ENCODE data around the gene FXR2. TPM values are rescaled to one million over a fixed set of nuclear protein-coding genes. Genes with fewer than 3 reads are reported as not detected.

The FXR2 gene
- total RNA-seq, 1 experiment from 2014 or later, result 49.7 TPM

DNA sequence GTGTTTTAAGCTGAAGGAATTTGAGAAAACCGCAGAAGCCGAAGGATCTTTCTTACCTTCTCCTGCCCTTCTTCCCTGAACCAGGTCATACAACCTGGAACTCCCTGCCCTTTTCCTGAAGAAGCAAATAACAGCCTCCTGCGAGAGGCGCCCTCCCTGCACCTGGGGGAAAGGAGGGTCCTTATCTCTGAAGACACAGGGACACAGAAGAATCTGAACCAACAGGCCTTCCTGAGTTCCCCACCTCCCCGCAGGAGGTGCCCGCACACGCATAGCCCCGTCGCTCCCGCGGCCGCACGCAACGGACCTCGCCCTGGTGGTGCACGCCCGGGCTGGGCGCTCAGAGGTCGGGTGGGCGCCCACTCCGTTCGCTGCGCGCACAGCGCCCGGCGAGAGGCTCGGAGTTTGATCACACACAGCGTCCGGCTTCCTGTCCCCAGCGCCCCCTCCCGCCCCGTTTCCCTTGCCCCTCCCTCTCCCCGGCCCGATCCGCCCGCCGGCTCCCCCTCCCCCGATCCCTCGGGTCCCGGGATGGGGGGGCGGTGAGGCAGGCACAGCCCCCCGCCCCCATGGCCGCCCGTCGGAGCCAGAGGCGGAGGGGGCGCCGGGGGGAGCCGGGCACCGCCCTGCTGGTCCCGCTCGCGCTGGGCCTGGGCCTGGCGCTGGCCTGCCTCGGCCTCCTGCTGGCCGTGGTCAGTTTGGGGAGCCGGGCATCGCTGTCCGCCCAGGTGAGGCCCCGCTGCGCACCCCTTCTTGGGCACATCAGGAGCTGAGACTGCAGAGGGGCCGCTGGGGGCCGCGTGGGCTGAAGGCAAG, 65.9 kb downstream of the FXR2 start, which contains the start of gene TNFSF12:
TNFSF12 (plus strand) TSS at position 474 of the 816 bp plus-strand sequence; CDS start at position 570, 96 bp downstream.
- ChIA-PET POLR2A (interaction anchor here (0.6 kb wide), 1 partner anchor 145 kb away, joined by 3 read pairs; the partner anchor contains the start of gene TMEM256), CTCF (interaction anchor here (0.7 to 1.0 kb wide), 3 partner anchors 12 to 32 kb away, joined by 3 to 5 read pairs (median 4); no protein-coding TSS in a partner anchor), RAD21 (ENCODE audit: low non-redundant PET in 1 of 2, low total read pairs in 2 of 2, uncharacterized antibody in 2 of 2, unreplicated experiment in 2 of 2) (no interaction called here)
- Histone ChIP-seq H4K20me1 (ENCODE audit: insufficient read depth) (no peaks in the 10 kb centered on the region), H3K27ac (ENCODE audit: low read depth, low read length) (peak within 1 kb of the TSS; percentile 59), H3K4me2 (ENCODE audit: low read length) (peak within 1 kb of the TSS; percentile 94), H3K9ac (ENCODE audit: low read length) (peak within 1 kb of the TSS; percentile 61), H3K79me2 (ENCODE audit: insufficient read depth, low read length) (no peaks in the 10 kb centered on the region), H3K36me3 (ENCODE audit: control insufficient read depth in 1 of 2, insufficient read depth in 2 of 2, low read length in 2 of 2) (no peaks in the 10 kb centered on the region), H2AFZ (ENCODE audit: low read depth, low read length, poor library complexity, severe bottlenecking) (peak within 1 kb of the TSS; percentile 74), H3K4me1 (ENCODE audit: control insufficient read depth in 1 of 2, insufficient read depth in 2 of 2, low read length in 2 of 2) (peaks cover 6 to 16% of the 10 kb centered on the region in 2 experiments), H3K27me3 (ENCODE audit: insufficient read depth, low read length) (no peaks in the 10 kb centered on the region), H3K9me2 (ENCODE audit: insufficient read depth) (no peaks in the 10 kb centered on the region), H3K4me3 (replicated peaks in 1 of 2; ENCODE audit: low read depth in 1 of 2, low read length in 2 of 2) (peak within 1 kb of the TSS; percentile 63 to 70), H3K9me3 (ENCODE audit: control insufficient read depth in 1 of 2, insufficient read depth in 1 of 2, low read depth in 1 of 2, low read length in 2 of 2) (no peaks in the 10 kb centered on the region)
- ATAC-seq (peak; percentile 81), DNase-seq (ENCODE audit: low read depth, low spot score) (no peak)
- BruUV-seq (replicated peaks), result no TSS peak
- intact Hi-C loops (cut with micrococcal nuclease), result no loop called here
- TF ChIP-seq SRF (IDR thresholded peaks at IDR 0.05; ENCODE audit: low read depth) (no peak), EZH2 (IDR thresholded peaks at IDR 0.05) (no peak), RAD21 (IDR thresholded peaks at IDR 0.05; ENCODE audit: low read depth) (0 out of 2 replicates have a peak, but pooled peaks have one; percentile 7), POLR2AphosphoS5 (IDR thresholded peaks at IDR 0.05; ENCODE audit: low read depth, low read length) (peak; percentile 67), ELF1 (IDR thresholded peaks at IDR 0.05; ENCODE audit: borderline replicate concordance, low read depth) (no peak), YY1 (IDR thresholded peaks at IDR 0.05; ENCODE audit: extremely low read depth, insufficient replicate concordance, low read depth, low read length) (no peak), ZNF274 (IDR thresholded peaks at IDR 0.05; ENCODE audit: low read depth, low read length) (no peak), SIN3A (IDR thresholded peaks at IDR 0.05; ENCODE audit: low read depth) (no peak), ZFX (IDR thresholded peaks at IDR 0.05) (peak; percentile 78), JUND (IDR thresholded peaks at IDR 0.05) (no peak)
- TF ChIP-seq, protein P1, sequence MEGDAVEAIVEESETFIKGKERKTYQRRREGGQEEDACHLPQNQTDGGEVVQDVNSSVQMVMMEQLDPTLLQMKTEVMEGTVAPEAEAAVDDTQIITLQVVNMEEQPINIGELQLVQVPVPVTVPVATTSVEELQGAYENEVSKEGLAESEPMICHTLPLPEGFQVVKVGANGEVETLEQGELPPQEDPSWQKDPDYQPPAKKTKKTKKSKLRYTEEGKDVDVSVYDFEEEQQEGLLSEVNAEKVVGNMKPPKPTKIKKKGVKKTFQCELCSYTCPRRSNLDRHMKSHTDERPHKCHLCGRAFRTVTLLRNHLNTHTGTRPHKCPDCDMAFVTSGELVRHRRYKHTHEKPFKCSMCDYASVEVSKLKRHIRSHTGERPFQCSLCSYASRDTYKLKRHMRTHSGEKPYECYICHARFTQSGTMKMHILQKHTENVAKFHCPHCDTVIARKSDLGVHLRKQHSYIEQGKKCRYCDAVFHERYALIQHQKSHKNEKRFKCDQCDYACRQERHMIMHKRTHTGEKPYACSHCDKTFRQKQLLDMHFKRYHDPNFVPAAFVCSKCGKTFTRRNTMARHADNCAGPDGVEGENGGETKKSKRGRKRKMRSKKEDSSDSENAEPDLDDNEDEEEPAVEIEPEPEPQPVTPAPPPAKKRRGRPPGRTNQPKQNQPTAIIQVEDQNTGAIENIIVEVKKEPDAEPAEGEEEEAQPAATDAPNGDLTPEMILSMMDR (IDR thresholded peaks at IDR 0.05 in 2 of 3, conservative IDR thresholded peaks at IDR 0.05 in 1 of 3; ENCODE audit: borderline replicate concordance in 1 of 3, insufficient read depth in 1 of 3, low read depth in 2 of 3, low read length in 2 of 3), result peak in 1 of 3 experiments; percentile 9; a peak in 1 of 6 replicates
- TF ChIP-seq, protein P2, sequence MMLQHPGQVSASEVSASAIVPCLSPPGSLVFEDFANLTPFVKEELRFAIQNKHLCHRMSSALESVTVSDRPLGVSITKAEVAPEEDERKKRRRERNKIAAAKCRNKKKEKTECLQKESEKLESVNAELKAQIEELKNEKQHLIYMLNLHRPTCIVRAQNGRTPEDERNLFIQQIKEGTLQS (IDR thresholded peaks at IDR 0.05), result no peak
- TF ChIP-seq, protein P3, sequence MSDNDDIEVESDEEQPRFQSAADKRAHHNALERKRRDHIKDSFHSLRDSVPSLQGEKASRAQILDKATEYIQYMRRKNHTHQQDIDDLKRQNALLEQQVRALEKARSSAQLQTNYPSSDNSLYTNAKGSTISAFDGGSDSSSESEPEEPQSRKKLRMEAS (IDR thresholded peaks at IDR 0.05), result peak; percentile 59
